ENCODE data around the gene CASZ1.

GRCh38 chr1:10767282-10767681, 29.2 kb downstream of the CASZ1 start:
- TF ChIP-seq, protein P1, sequence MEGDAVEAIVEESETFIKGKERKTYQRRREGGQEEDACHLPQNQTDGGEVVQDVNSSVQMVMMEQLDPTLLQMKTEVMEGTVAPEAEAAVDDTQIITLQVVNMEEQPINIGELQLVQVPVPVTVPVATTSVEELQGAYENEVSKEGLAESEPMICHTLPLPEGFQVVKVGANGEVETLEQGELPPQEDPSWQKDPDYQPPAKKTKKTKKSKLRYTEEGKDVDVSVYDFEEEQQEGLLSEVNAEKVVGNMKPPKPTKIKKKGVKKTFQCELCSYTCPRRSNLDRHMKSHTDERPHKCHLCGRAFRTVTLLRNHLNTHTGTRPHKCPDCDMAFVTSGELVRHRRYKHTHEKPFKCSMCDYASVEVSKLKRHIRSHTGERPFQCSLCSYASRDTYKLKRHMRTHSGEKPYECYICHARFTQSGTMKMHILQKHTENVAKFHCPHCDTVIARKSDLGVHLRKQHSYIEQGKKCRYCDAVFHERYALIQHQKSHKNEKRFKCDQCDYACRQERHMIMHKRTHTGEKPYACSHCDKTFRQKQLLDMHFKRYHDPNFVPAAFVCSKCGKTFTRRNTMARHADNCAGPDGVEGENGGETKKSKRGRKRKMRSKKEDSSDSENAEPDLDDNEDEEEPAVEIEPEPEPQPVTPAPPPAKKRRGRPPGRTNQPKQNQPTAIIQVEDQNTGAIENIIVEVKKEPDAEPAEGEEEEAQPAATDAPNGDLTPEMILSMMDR (IDR thresholded peaks at IDR 0.05), result no peak
- no peak for TF ChIP-seq POLR2A (IDR thresholded peaks at IDR 0.05)
- TF ChIP-seq POLR2AphosphoS5 (IDR thresholded peaks at IDR 0.05), result no peak
